ENCODE data around the gene SLF1.
A peak's percentile ranks its signal among the peaks of the same experiment; 100 is the strongest.
"Not testable (repeated sequence)": the region's sequence is repeated elsewhere in the genome, so short reads cannot be mapped to it uniquely, and the experiment has no call there.

Gene SLF1

GRCh38 chr5:94618493-94619328 is at the start of gene SLF1, which contains the start of gene KIAA0825:
Gene SLF1, plus strand, starts transcription at chr5:94618669. Its CDS starts 10,142 bp downstream, at chr5:94628811.
Gene KIAA0825, minus strand, starts transcription at chr5:94618604. Its CDS starts 81,478 bp downstream, at chr5:94537126.
- H3K36me3 Mint-ChIP-seq, result no peaks in the 10 kb centered on the region
- H3K4me3 Mint-ChIP-seq, result peak within 1 kb of the TSS; percentile 86
- peak; percentile 92 for DNase-seq
- CTCF ChIA-PET, result interaction anchor here (1.0 to 1.8 kb wide), 3 partner anchors 41 to 94 kb away, joined by 3 to 8 read pairs (median 4); no protein-coding TSS in a partner anchor
- H3K27me3 Mint-ChIP-seq, result no peaks in the 10 kb centered on the region
- H3K9me3 Mint-ChIP-seq, result no peaks in the 10 kb centered on the region
- H3K27ac Mint-ChIP-seq, result peak within 1 kb of the TSS; percentile 86
- peaks cover 39% of the 10 kb centered on the region for H3K4me1 Mint-ChIP-seq

GRCh38 chr5:94571415-94571814 is 47.1 kb upstream of the SLF1 start:
- CTCF ChIA-PET, result no interaction called here
- H3K27ac Mint-ChIP-seq, result no peak overlapping the region
- peaks cover 4% of the 10 kb centered on the region for H3K36me3 Mint-ChIP-seq
- no peak overlapping the region for H3K4me3 Mint-ChIP-seq
- no peak for DNase-seq
- no peaks in the 10 kb centered on the region for H3K27me3 Mint-ChIP-seq
- no peaks in the 10 kb centered on the region for H3K9me3 Mint-ChIP-seq
- H3K4me1 Mint-ChIP-seq, result peaks cover 16% of the 10 kb centered on the region

GRCh38 chr5:94573349-94573748 is 45.1 kb upstream of the SLF1 start:
- H3K36me3 Mint-ChIP-seq, H3K4me3 Mint-ChIP-seq, DNase-seq, H3K9me3 Mint-ChIP-seq, H3K27ac Mint-ChIP-seq, H3K27me3 Mint-ChIP-seq, CTCF ChIA-PET: not testable (repeated sequence)
- H3K4me1 Mint-ChIP-seq, result peaks cover 33% of the 10 kb centered on the region

- DNase-seq, result no peak
- Mint-ChIP-seq H3K4me1 (peaks cover 46% of the 10 kb centered on the region), H3K36me3 (peaks cover 4% of the 10 kb centered on the region), H3K9me3 (no peaks in the 10 kb centered on the region), H3K27me3 (no peaks in the 10 kb centered on the region), H3K27ac (peak overlapping the region; percentile 81), H3K4me3 (no peak overlapping the region)
- CTCF ChIA-PET, result no interaction called here
Observed at GRCh38 chr5:94575196-94575595, 43.3 kb upstream of the SLF1 start.

- no peak for DNase-seq
- Mint-ChIP-seq H3K4me3 (peak overlapping the region; percentile 22), H3K4me1 (peaks cover 48% of the 10 kb centered on the region), H3K27ac (peak overlapping the region; percentile 55), H3K36me3 (peaks cover 4% of the 10 kb centered on the region), H3K9me3 (peaks cover 2% of the 10 kb centered on the region), H3K27me3 (no peaks in the 10 kb centered on the region)
- CTCF ChIA-PET, result interaction anchor here (1.1 to 1.6 kb wide), 2 partner anchors 41 to 53 kb away, joined by 4 to 5 read pairs; partner anchors contain the start of genes KIAA0825 and SLF1
Observed at GRCh38 chr5:94577466-94578245, 40.8 kb upstream of the SLF1 start.

GRCh38 chr5:94595281-94595840 is 23.1 kb upstream of the SLF1 start:
- Mint-ChIP-seq H3K4me3 (no peak overlapping the region), H3K27ac (no peak overlapping the region), H3K9me3 (no peaks in the 10 kb centered on the region), H3K36me3 (no peaks in the 10 kb centered on the region), H3K27me3 (peaks cover 16% of the 10 kb centered on the region), H3K4me1 (no peaks in the 10 kb centered on the region)
- CTCF ChIA-PET, result no interaction called here
- DNase-seq, result no peak

GRCh38 chr5:94613583-94613982 is 4.9 kb upstream of the SLF1 start:
- no peak overlapping the region for H3K27ac Mint-ChIP-seq
- no peaks in the 10 kb centered on the region for H3K36me3 Mint-ChIP-seq
- no peaks in the 10 kb centered on the region for H3K27me3 Mint-ChIP-seq
- H3K4me1 Mint-ChIP-seq, result peaks cover 33% of the 10 kb centered on the region
- no peak overlapping the region for H3K4me3 Mint-ChIP-seq
- H3K9me3 Mint-ChIP-seq, result no peaks in the 10 kb centered on the region
- CTCF ChIA-PET, result interaction anchor here (1.2 kb wide), 1 partner anchor 15 kb away, joined by 3 read pairs; no protein-coding TSS in a partner anchor
- DNase-seq, result no peak

GRCh38 chr5:94614156-94614805 is 4.2 kb upstream of the SLF1 start:
- H3K4me3 Mint-ChIP-seq, result no peak overlapping the region
- no peaks in the 10 kb centered on the region for H3K36me3 Mint-ChIP-seq
- DNase-seq, result no peak
- CTCF ChIA-PET, result no interaction called here
- H3K9me3 Mint-ChIP-seq, result no peaks in the 10 kb centered on the region
- no peak overlapping the region for H3K27ac Mint-ChIP-seq
- H3K27me3 Mint-ChIP-seq, result no peaks in the 10 kb centered on the region
- peaks cover 36% of the 10 kb centered on the region for H3K4me1 Mint-ChIP-seq

- H3K4me1 Mint-ChIP-seq, result peaks cover 39% of the 10 kb centered on the region
- H3K9me3 Mint-ChIP-seq, result no peaks in the 10 kb centered on the region
- CTCF ChIA-PET, result interaction anchor here (0.8 kb wide), 1 partner anchor 77 kb away, joined by 3 read pairs; no protein-coding TSS in a partner anchor
- no peaks in the 10 kb centered on the region for H3K27me3 Mint-ChIP-seq
- no peak overlapping the region for H3K27ac Mint-ChIP-seq
- no peaks in the 10 kb centered on the region for H3K36me3 Mint-ChIP-seq
- no peak overlapping the region for H3K4me3 Mint-ChIP-seq
- DNase-seq, result no peak
Observed at GRCh38 chr5:94615862-94616261, 2.6 kb upstream of the SLF1 start.

GRCh38 chr5:94618029-94618492 is 408 bp upstream of the SLF1 start:
- CTCF ChIA-PET, result interaction anchor here (1.0 to 1.8 kb wide), 3 partner anchors 41 to 93 kb away, joined by 3 to 8 read pairs (median 4); no protein-coding TSS in a partner anchor
- Mint-ChIP-seq H3K9me3 (no peaks in the 10 kb centered on the region), H3K27ac (peak overlapping the region; percentile 86), H3K4me3 (peak overlapping the region; percentile 86), H3K4me1 (peaks cover 39% of the 10 kb centered on the region), H3K27me3 (no peaks in the 10 kb centered on the region), H3K36me3 (no peaks in the 10 kb centered on the region)
- DNase-seq, result peak; percentile 52

GRCh38 chr5:94620256-94620655 is 1.8 kb downstream of the SLF1 start:
- H3K36me3 Mint-ChIP-seq, result no peaks in the 10 kb centered on the region
- peaks cover 39% of the 10 kb centered on the region for H3K4me1 Mint-ChIP-seq
- peak overlapping the region; percentile 86 for H3K4me3 Mint-ChIP-seq
- CTCF ChIA-PET, result no interaction called here
- H3K27ac Mint-ChIP-seq, result no peak overlapping the region
- no peaks in the 10 kb centered on the region for H3K27me3 Mint-ChIP-seq
- no peak for DNase-seq
- no peaks in the 10 kb centered on the region for H3K9me3 Mint-ChIP-seq

- Mint-ChIP-seq H3K4me3 (no peak overlapping the region), H3K4me1 (peaks cover 35% of the 10 kb centered on the region), H3K27me3 (no peaks in the 10 kb centered on the region), H3K27ac (no peak overlapping the region), H3K36me3 (no peaks in the 10 kb centered on the region), H3K9me3 (no peaks in the 10 kb centered on the region)
- DNase-seq, result no peak
- CTCF ChIA-PET, result no interaction called here
Observed at GRCh38 chr5:94621763-94622162, 3.3 kb downstream of the SLF1 start.

GRCh38 chr5:94623011-94623410 is 4.5 kb downstream of the SLF1 start:
- H3K4me3 Mint-ChIP-seq, result no peak overlapping the region
- CTCF ChIA-PET, result no interaction called here
- no peak for DNase-seq

GRCh38 chr5:94623877-94624276 is 5.4 kb downstream of the SLF1 start:
- DNase-seq, result no peak
- H3K9me3 Mint-ChIP-seq, result no peaks in the 10 kb centered on the region
- H3K36me3 Mint-ChIP-seq, result peaks cover 3% of the 10 kb centered on the region
- CTCF ChIA-PET, result no interaction called here
- H3K27me3 Mint-ChIP-seq, result no peaks in the 10 kb centered on the region
- no peak overlapping the region for H3K4me3 Mint-ChIP-seq
- H3K27ac Mint-ChIP-seq, result no peak overlapping the region
- H3K4me1 Mint-ChIP-seq, result peaks cover 23% of the 10 kb centered on the region

More at GRCh38 chr5:94623011-94623410, 4.5 kb downstream of the SLF1 start:
- H3K36me3 Mint-ChIP-seq, result no peaks in the 10 kb centered on the region
- H3K27me3 Mint-ChIP-seq, result no peaks in the 10 kb centered on the region
- no peaks in the 10 kb centered on the region for H3K9me3 Mint-ChIP-seq
- H3K4me1 Mint-ChIP-seq, result peaks cover 24% of the 10 kb centered on the region
- H3K27ac Mint-ChIP-seq, result no peak overlapping the region

All from activated naive CD4-positive, alpha-beta T cell treated with anti-CD3 and anti-CD28 coated beads, Interleukin-2, amount 10 ng/mL, durations not matched to agents 7 days and 5 days (primary cell).